NCI-H2196 (cell line): ENCODE measurements around the gene SIRT7.

Source experiments
- DNase-seq: peaks from one replicate; lab custom pipeline; 2025; ENCODE audit not compliant: unreplicated experiment; lab: John Stamatoyannopoulos, UW

SIRT7 gene

GRCh38 chr17:81905993-81906392, 12.0 kb downstream of the SIRT7 start:
- DNase-seq: no peak

GRCh38 chr17:81905424-81905875, 12.5 kb downstream of the SIRT7 start:
- no peak for DNase-seq

- no peak for DNase-seq
Measured at GRCh38 chr17:81904600-81905423, 13.2 kb downstream of the SIRT7 start.

- no peak for DNase-seq
Measured at GRCh38 chr17:81903896-81904599, 13.9 kb downstream of the SIRT7 start.

GRCh38 chr17:81903415-81903831, 14.6 kb downstream of the SIRT7 start:
- no peak for DNase-seq

GRCh38 chr17:81902653-81903414, 15.1 kb downstream of the SIRT7 start:
- DNase-seq: no peak

GRCh38 chr17:81902023-81902652, 15.8 kb downstream of the SIRT7 start, which contains the start of gene NPB:
TSS of gene NPB (plus strand) at chr17:81902238. CDS start at chr17:81902278, 40 bp downstream.
- DNase-seq: no peak

- DNase-seq: no peak
Measured at GRCh38 chr17:81901167-81902022, 16.6 kb downstream of the SIRT7 start.

- no peak for DNase-seq
Measured at GRCh38 chr17:81900181-81900820, 17.7 kb downstream of the SIRT7 start.

- no peak for DNase-seq
Measured at GRCh38 chr17:81899514-81900166, 18.3 kb downstream of the SIRT7 start.

GRCh38 chr17:81898885-81899284, 19.1 kb downstream of the SIRT7 start:
- DNase-seq: no peak

GRCh38 chr17:81898029-81898866, 19.7 kb downstream of the SIRT7 start:
- no peak for DNase-seq

- DNase-seq: no peak
Measured at GRCh38 chr17:81895400-81895799, 22.6 kb downstream of the SIRT7 start.

GRCh38 chr17:81891303-81891552, 26.7 kb downstream of the SIRT7 start:
- no peak for DNase-seq

GRCh38 chr17:81890447-81891302, 27.3 kb downstream of the SIRT7 start:
- no peak for DNase-seq

- DNase-seq: no peak
Measured at GRCh38 chr17:81889602-81890001, 28.4 kb downstream of the SIRT7 start.

GRCh38 chr17:81888988-81889595, 28.9 kb downstream of the SIRT7 start:
- no peak for DNase-seq
